Measurements from ENCODE around the gene LRATD1.
"Not testable (repeated sequence)": the region's sequence is repeated elsewhere in the genome, so short reads cannot be mapped to it uniquely, and the experiment has no call there.

Gene LRATD1

GRCh38 chr2:14621906-14622549 is 10.5 kb upstream of the LRATD1 start:
- no peak for TF ChIP-seq ZNF274 (IDR thresholded peaks at IDR 0.05; ENCODE audit: low read depth, low read length)
- H3K4me3 ChIP-seq (ENCODE audit: low read length), result no peak overlapping the region

- H3K4me3 ChIP-seq (ENCODE audit: low read length), result not testable (repeated sequence)
Observed at GRCh38 chr2:14622550-14622939, 10.0 kb upstream of the LRATD1 start.

GRCh38 chr2:14623237-14623636 is 9.3 kb upstream of the LRATD1 start:
- no peak overlapping the region for H3K4me3 ChIP-seq (ENCODE audit: low read length)
- no peak for TF ChIP-seq ZNF274 (IDR thresholded peaks at IDR 0.05; ENCODE audit: low read depth, low read length)

- no peak for TF ChIP-seq ZNF274 (IDR thresholded peaks at IDR 0.05; ENCODE audit: low read depth, low read length)
Observed at GRCh38 chr2:14626873-14627272, 5.6 kb upstream of the LRATD1 start.

GRCh38 chr2:14628901-14629300 is 3.6 kb upstream of the LRATD1 start:
- no peak for TF ChIP-seq ZNF274 (IDR thresholded peaks at IDR 0.05; ENCODE audit: low read depth, low read length)
- no peak overlapping the region for H3K4me3 ChIP-seq (ENCODE audit: low read length)

More at GRCh38 chr2:14626873-14627272, 5.6 kb upstream of the LRATD1 start:
- no peak overlapping the region for H3K4me3 ChIP-seq (ENCODE audit: low read length)

GRCh38 chr2:14631406-14632040 is 994 bp upstream of the LRATD1 start:
- TF ChIP-seq ZNF274 (IDR thresholded peaks at IDR 0.05; ENCODE audit: low read depth, low read length), result no peak
- no peak overlapping the region for H3K4me3 ChIP-seq (ENCODE audit: low read length)

GRCh38 chr2:14633061-14633460 is 544 bp downstream of the LRATD1 start:
- H3K4me3 ChIP-seq (ENCODE audit: low read length), result no peak overlapping the region
- no peak for TF ChIP-seq ZNF274 (IDR thresholded peaks at IDR 0.05; ENCODE audit: low read depth, low read length)

- H3K4me3 ChIP-seq (ENCODE audit: low read length), result no peak overlapping the region
- no peak for TF ChIP-seq ZNF274 (IDR thresholded peaks at IDR 0.05; ENCODE audit: low read depth, low read length)
Observed at GRCh38 chr2:14633461-14634181, 1.1 kb downstream of the LRATD1 start.

- no peak overlapping the region for H3K4me3 ChIP-seq (ENCODE audit: low read length)
- TF ChIP-seq ZNF274 (IDR thresholded peaks at IDR 0.05; ENCODE audit: low read depth, low read length), result no peak
Observed at GRCh38 chr2:14634182-14634488, 1.6 kb downstream of the LRATD1 start.

GRCh38 chr2:14634489-14635390 is 2.2 kb downstream of the LRATD1 start:
- 0 out of 2 replicates have a peak overlapping the region, but pooled peaks have one; percentile 12 for H3K4me3 ChIP-seq (ENCODE audit: low read length)
- TF ChIP-seq ZNF274 (IDR thresholded peaks at IDR 0.05; ENCODE audit: low read depth, low read length), result no peak

- TF ChIP-seq ZNF274 (IDR thresholded peaks at IDR 0.05; ENCODE audit: low read depth, low read length), result no peak
- H3K4me3 ChIP-seq (ENCODE audit: low read length), result no peak overlapping the region; the same call in 1 of the 2 replicates
Observed at GRCh38 chr2:14635391-14635871, 2.9 kb downstream of the LRATD1 start.

- no peak overlapping the region for H3K4me3 ChIP-seq (ENCODE audit: low read length)
- no peak for TF ChIP-seq ZNF274 (IDR thresholded peaks at IDR 0.05; ENCODE audit: low read depth, low read length)
Observed at GRCh38 chr2:14638488-14638887, 6.0 kb downstream of the LRATD1 start.

- H3K4me3 ChIP-seq (ENCODE audit: low read length), result no peak overlapping the region
- TF ChIP-seq ZNF274 (IDR thresholded peaks at IDR 0.05; ENCODE audit: low read depth, low read length), result no peak
Observed at GRCh38 chr2:14641116-14641515, 8.6 kb downstream of the LRATD1 start.

GRCh38 chr2:14642499-14642898 is 10.0 kb downstream of the LRATD1 start:
- TF ChIP-seq ZNF274 (IDR thresholded peaks at IDR 0.05; ENCODE audit: low read depth, low read length), result no peak
- H3K4me3 ChIP-seq (ENCODE audit: low read length), result no peak overlapping the region
